GM18909 (cell line): ENCODE data around the gene TOX4.
"Not testable (repeated sequence)": the region's sequence is repeated elsewhere in the genome, so short reads cannot be mapped to it uniquely, and the experiment has no call there.

Experiments used
- ATAC-seq: cut with Tn5 transposase; IDR thresholded peaks from one replicate; pipeline ENCODE4 v1.9.1; 2021; ENCODE audit warnings: mild to moderate bottlenecking; ENCODE audit not compliant: unreplicated experiment, poor library complexity

TOX4 gene

GRCh38 chr14:21476925-21477681, at the start of gene TOX4, which contains the start of gene RAB2B:
TSS of gene TOX4 (plus strand) at chr14:21477195. CDS start at chr14:21477279, 84 bp downstream.
TSS of gene RAB2B (minus strand) at chr14:21476959. CDS start at chr14:21476872, 87 bp downstream.
- ATAC-seq, result peak; percentile 100

GRCh38 chr14:21428930-21429329, 48.1 kb upstream of the TOX4 start:
- ATAC-seq, result no peak

- no peak for ATAC-seq
Measured at GRCh38 chr14:21431126-21431525, 45.9 kb upstream of the TOX4 start.

- no peak for ATAC-seq
Measured at GRCh38 chr14:21436567-21437062, 40.4 kb upstream of the TOX4 start.

- peak; percentile 98 for ATAC-seq
Measured at GRCh38 chr14:21437063-21437901, 39.7 kb upstream of the TOX4 start.

GRCh38 chr14:21440859-21441258, 36.1 kb upstream of the TOX4 start:
- ATAC-seq, result no peak

- ATAC-seq, result not testable (repeated sequence)
Measured at GRCh38 chr14:21442657-21443056, 34.3 kb upstream of the TOX4 start.

- ATAC-seq, result no peak
Measured at GRCh38 chr14:21449899-21450216, 27.1 kb upstream of the TOX4 start.

GRCh38 chr14:21454843-21455544, 22.0 kb upstream of the TOX4 start:
- ATAC-seq, result no peak

GRCh38 chr14:21455592-21455911, 21.4 kb upstream of the TOX4 start:
- ATAC-seq, result no peak

- peak; percentile 98 for ATAC-seq
Measured at GRCh38 chr14:21455912-21456667, 20.9 kb upstream of the TOX4 start, which contains the start of gene CHD8. TSS of gene CHD8 (minus strand) at chr14:21456123. CDS start at chr14:21431643, 24,480 bp downstream.

- no peak for ATAC-seq
Measured at GRCh38 chr14:21467616-21468015, 9.4 kb upstream of the TOX4 start.

GRCh38 chr14:21475767-21476522, 1.1 kb upstream of the TOX4 start:
- no peak for ATAC-seq

- ATAC-seq, result peak; percentile 40
Measured at GRCh38 chr14:21476523-21476924, 471 bp upstream of the TOX4 start.

GRCh38 chr14:21486640-21487087, 9.7 kb downstream of the TOX4 start:
- no peak for ATAC-seq

- no peak for ATAC-seq
Measured at GRCh38 chr14:21494902-21495762, 18.1 kb downstream of the TOX4 start.

- no peak for ATAC-seq
Measured at GRCh38 chr14:21496453-21496852, 19.5 kb downstream of the TOX4 start.
